CD4-positive, alpha-beta T cell (primary cell): ENCODE data around the gene TRPV5. TPM values are rescaled to one million over a fixed set of nuclear protein-coding genes. Genes with fewer than 3 reads are reported as not detected.

Experiments used
- ATAC-seq: fragments of 200-7000 bp; cut with Tn5 transposase; one replicate; pipeline ENCODE4 v1.10.0; 2022; ENCODE audit warnings: mild to moderate bottlenecking; ENCODE audit not compliant: poor library complexity
- CTCF ChIA-PET: fragments of 350-600 bp; sonication (Branson Sonifier 250); formaldehyde crosslinking; loops from one replicate; lab custom pipeline; 2021; ENCODE audit warnings: antibody characterized with exemption, inconsistent platforms; lab: Charles Lee
- POLR2A ChIA-PET: fragments of 350-600 bp; sonication (Branson Sonifier 250); formaldehyde crosslinking; loops from one replicate; lab custom pipeline; 2021; ENCODE audit warnings: antibody characterized with exemption, inconsistent platforms; lab: Charles Lee
- DNase-seq, 14 experiments: peaks; one replicate each; pipeline ENCODE4 v3.0.0-alpha.2; 2013 to 2020; ENCODE audit warnings: mixed read lengths in 2 of 14
- H3K27ac ChIP-seq, 2 donors: one replicate each; pipeline versions ENCODE4 v1.5.1 to v1.7.0; 2013; ENCODE audit warnings: low read length in 2 of 2, low read depth in 1 of 2, mild to moderate bottlenecking in 1 of 2
- H3K27me3 ChIP-seq, 2 experiments: 1 replicate in 1 of 2; 2 replicates in 1 of 2; pipeline versions ENCODE4 v1.6.1 to v1.7.0; 2013; ENCODE audit warnings: low read length in 2 of 2, control low read depth in 1 of 2, mild to moderate bottlenecking in 1 of 2, moderate library complexity in 1 of 2; ENCODE audit not compliant: insufficient read depth in 2 of 2, control insufficient read depth in 1 of 2
- H3K36me3 ChIP-seq: one replicate; pipeline ENCODE4 v1.6.1; 2013; ENCODE audit warnings: low read length, control low read depth; ENCODE audit not compliant: insufficient read depth
- H3K4me1 ChIP-seq: one replicate; pipeline ENCODE4 v1.6.1; 2013; ENCODE audit warnings: low read length, control low read depth; ENCODE audit not compliant: insufficient read depth
- H3K4me3 ChIP-seq: one replicate; pipeline ENCODE4 v1.5.1; 2013; ENCODE audit warnings: mild to moderate bottlenecking, low read length, moderate library complexity
- H3K9me3 ChIP-seq, 2 experiments: 1 replicate in 1 of 2; 2 replicates in 1 of 2; pipeline versions ENCODE4 v1.6.1 to v1.7.0; 2013; ENCODE audit warnings: low read length in 2 of 2, mild to moderate bottlenecking in 2 of 2, control low read depth in 1 of 2, moderate library complexity in 1 of 2; ENCODE audit not compliant: control insufficient read depth in 1 of 2, insufficient read depth in 1 of 2
- H3K27ac Mint-ChIP-seq: one replicate; pipeline ENCODE4 v1.8.0; 2020; ENCODE audit warnings: mixed read lengths
- H3K27me3 Mint-ChIP-seq: one replicate; pipeline ENCODE4 v1.8.0; 2021; ENCODE audit warnings: mixed read lengths
- H3K36me3 Mint-ChIP-seq: one replicate; pipeline ENCODE4 v1.8.0; 2021; ENCODE audit warnings: low read depth, mixed read lengths
- H3K4me1 Mint-ChIP-seq: one replicate; pipeline ENCODE4 v1.8.0; 2021; ENCODE audit warnings: low read depth, mixed read lengths
- H3K4me3 Mint-ChIP-seq: one replicate; pipeline ENCODE4 v1.8.0; 2020; ENCODE audit warnings: mild to moderate bottlenecking, mixed read lengths
- H3K9me3 Mint-ChIP-seq: one replicate; pipeline ENCODE4 v1.8.0; 2020; ENCODE audit warnings: mixed read lengths
- intact Hi-C, 2 experiments: fragments of 100-400 bp; cut with DNase I in 1 of 2; cut with micrococcal nuclease in 1 of 2; formaldehyde crosslinking; loops; one replicate each; pipeline versions ENCODE4 v1.15.1 to v1.9.0; 2023 to 2025; cut with DNase I, micrococcal nuclease
- total RNA-seq, 174 experiments: library from RNA in 2 of 174; stranded (reverse) in 2 of 174; gene quantifications; one replicate each; pipeline ENCODE4 v1.2.3 and lab custom pipeline; 2021 to 2026
- TF ChIP-seq, protein P1 (sequence below): fragments of 200-600 bp; IDR thresholded peaks from one replicate; pipeline ENCODE4 v1.8.0; 2022; ENCODE audit warnings: antibody characterized with exemption, mild to moderate bottlenecking

The TRPV5 gene
- total RNA-seq, 2 experiments from 2014 or later = not detected

DNA sequence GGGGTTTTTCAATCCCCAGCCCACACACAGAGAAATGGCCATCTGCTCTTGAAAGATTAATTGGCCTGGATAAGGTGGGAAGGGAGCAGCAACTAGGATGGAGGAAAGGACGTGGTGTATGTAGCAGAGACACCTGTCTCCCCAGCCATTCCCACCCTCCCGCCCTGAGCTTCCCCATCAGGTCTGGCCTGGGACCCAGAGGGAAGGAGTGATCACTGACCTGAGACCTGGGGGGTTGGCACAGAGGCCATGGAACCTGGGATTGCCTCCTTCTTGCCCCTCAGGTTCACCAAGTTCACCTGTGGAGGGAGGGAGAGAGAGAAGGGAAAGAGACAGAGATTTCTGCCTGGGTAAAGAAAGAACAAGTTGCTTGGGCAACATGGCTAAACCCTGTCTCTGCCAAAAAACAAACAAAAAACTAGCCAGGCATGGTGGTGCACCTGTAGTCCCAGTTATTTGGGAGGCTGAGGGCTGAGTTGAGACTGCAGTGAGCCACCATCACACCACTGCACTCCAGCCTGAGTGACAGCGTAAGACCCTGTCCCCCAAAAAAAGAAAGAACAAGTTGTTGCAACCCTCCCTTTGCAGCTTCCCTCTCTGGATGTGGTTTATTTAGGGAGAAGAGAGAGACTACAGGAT, 36.7 kb downstream of the TRPV5 start:
- intact Hi-C loops = no loop called here
- TF ChIP-seq, protein P1, sequence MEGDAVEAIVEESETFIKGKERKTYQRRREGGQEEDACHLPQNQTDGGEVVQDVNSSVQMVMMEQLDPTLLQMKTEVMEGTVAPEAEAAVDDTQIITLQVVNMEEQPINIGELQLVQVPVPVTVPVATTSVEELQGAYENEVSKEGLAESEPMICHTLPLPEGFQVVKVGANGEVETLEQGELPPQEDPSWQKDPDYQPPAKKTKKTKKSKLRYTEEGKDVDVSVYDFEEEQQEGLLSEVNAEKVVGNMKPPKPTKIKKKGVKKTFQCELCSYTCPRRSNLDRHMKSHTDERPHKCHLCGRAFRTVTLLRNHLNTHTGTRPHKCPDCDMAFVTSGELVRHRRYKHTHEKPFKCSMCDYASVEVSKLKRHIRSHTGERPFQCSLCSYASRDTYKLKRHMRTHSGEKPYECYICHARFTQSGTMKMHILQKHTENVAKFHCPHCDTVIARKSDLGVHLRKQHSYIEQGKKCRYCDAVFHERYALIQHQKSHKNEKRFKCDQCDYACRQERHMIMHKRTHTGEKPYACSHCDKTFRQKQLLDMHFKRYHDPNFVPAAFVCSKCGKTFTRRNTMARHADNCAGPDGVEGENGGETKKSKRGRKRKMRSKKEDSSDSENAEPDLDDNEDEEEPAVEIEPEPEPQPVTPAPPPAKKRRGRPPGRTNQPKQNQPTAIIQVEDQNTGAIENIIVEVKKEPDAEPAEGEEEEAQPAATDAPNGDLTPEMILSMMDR = no peak
- ChIA-PET POLR2A (no interaction called here), CTCF (no interaction called here)
- Mint-ChIP-seq H3K4me3 (no peak overlapping the region), H3K27me3 (peaks cover 5% of the 10 kb centered on the region), H3K36me3 (no peaks in the 10 kb centered on the region), H3K27ac (no peak overlapping the region), H3K9me3 (no peaks in the 10 kb centered on the region), H3K4me1 (no peaks in the 10 kb centered on the region)
- no peak overlapping the region for H3K27ac ChIP-seq
- ATAC-seq (no peak), DNase-seq (no peak)
- no peaks in the 10 kb centered on the region for H3K27me3 ChIP-seq
- H3K4me1 ChIP-seq = no peaks in the 10 kb centered on the region
- H3K4me3 ChIP-seq = no peak overlapping the region
- no peaks in the 10 kb centered on the region for H3K9me3 ChIP-seq
- H3K36me3 ChIP-seq = no peaks in the 10 kb centered on the region

DNA sequence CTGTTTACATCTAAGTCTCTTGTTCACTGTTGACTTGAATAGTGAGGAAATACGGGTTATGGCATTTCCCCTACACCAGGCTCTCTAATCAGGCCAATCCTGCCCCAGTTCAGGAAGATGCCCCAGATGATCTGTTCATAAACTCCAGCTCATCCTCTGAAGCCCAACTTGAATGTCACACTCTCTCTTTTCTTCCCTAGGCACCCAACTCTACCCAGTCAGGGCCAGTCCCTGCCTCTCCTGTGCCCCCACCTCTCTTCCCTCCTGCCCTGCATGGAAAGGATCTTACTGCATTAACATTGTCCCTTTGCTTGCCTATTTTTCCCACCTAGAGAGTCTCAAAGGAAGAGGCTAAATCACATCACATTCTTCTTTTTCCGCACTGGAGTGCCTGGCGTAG, 37.4 kb downstream of the TRPV5 start:
- CTCF ChIA-PET = no interaction called here
- no peaks in the 10 kb centered on the region for H3K36me3 ChIP-seq
- no peaks in the 10 kb centered on the region for H3K4me1 ChIP-seq
- TF ChIP-seq, protein P1 = no peak
- DNase-seq (no peak), ATAC-seq (no peak)
- Mint-ChIP-seq H3K9me3 (no peaks in the 10 kb centered on the region), H3K36me3 (no peaks in the 10 kb centered on the region), H3K27me3 (peaks cover 5% of the 10 kb centered on the region), H3K4me3 (no peak overlapping the region), H3K27ac (no peak overlapping the region), H3K4me1 (no peaks in the 10 kb centered on the region)
- POLR2A ChIA-PET = no interaction called here
- intact Hi-C loops = no loop called here
- no peaks in the 10 kb centered on the region for H3K27me3 ChIP-seq
- no peak overlapping the region for H3K4me3 ChIP-seq
- H3K27ac ChIP-seq = no peak overlapping the region
- H3K9me3 ChIP-seq = no peaks in the 10 kb centered on the region

DNA sequence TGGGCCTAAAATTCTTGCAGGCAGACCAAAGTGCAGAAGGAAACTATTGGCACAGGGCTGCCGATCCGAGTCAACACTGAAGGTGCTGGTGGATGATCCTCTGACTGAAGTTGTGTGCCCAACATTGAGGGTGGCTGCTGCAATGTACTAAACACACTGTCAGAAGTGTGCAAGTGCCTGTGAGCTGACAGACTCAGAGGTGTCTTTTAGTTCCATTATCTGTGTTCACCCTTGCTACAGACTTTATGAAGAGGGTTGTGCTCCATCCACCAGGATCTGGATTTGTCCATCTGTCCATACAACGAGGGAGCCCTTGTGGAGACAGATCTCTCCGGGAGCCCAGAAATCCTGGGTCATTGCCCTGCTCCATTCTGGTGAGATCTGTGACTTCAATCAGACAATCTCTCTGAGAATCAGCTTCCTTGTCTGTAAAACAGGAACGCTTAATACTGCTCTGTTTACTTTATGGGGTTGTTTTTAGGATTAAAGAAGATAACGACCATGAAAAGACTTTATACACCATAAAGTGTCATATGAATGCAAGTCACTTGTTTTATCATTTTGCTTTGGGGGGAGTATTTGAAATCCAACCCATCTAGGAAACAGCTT, 38.5 kb downstream of the TRPV5 start:
- Histone ChIP-seq H3K4me1 (no peaks in the 10 kb centered on the region), H3K4me3 (no peak overlapping the region), H3K27me3 (no peaks in the 10 kb centered on the region), H3K27ac (no peak overlapping the region), H3K9me3 (no peaks in the 10 kb centered on the region), H3K36me3 (no peaks in the 10 kb centered on the region)
- Mint-ChIP-seq H3K4me3 (no peak overlapping the region), H3K27me3 (peaks cover 5% of the 10 kb centered on the region), H3K36me3 (no peaks in the 10 kb centered on the region), H3K4me1 (no peaks in the 10 kb centered on the region), H3K9me3 (no peaks in the 10 kb centered on the region), H3K27ac (no peak overlapping the region)
- ChIA-PET CTCF (no interaction called here), POLR2A (no interaction called here)
- intact Hi-C loops = no loop called here
- ATAC-seq (no peak), DNase-seq (no peak)
- TF ChIP-seq, protein P1 = no peak
